ENCODE data around the gene PRDM11.

Gene PRDM11

GRCh38 chr11:45174168-45174835, 27.9 kb downstream of the PRDM11 start:
- DNase-seq (ENCODE audit: low read depth in 2 of 2) = no peak

- DNase-seq (ENCODE audit: low read depth in 2 of 2) = no peak
Observed at GRCh38 chr11:45174963-45175362, 28.5 kb downstream of the PRDM11 start.

- no peak for DNase-seq (ENCODE audit: low read depth in 2 of 2)
Observed at GRCh38 chr11:45176996-45177395, 30.6 kb downstream of the PRDM11 start.

GRCh38 chr11:45178223-45178622, 31.8 kb downstream of the PRDM11 start:
- DNase-seq (ENCODE audit: low read depth in 2 of 2) = no peak

GRCh38 chr11:45178890-45179671, 32.6 kb downstream of the PRDM11 start:
- no peak for DNase-seq (ENCODE audit: low read depth in 2 of 2)

- no peak for DNase-seq (ENCODE audit: low read depth in 2 of 2)
Observed at GRCh38 chr11:45179686-45180178, 33.3 kb downstream of the PRDM11 start.

GRCh38 chr11:45180179-45180847, 33.9 kb downstream of the PRDM11 start:
- DNase-seq (ENCODE audit: low read depth in 2 of 2) = no peak

- peak in 1 of 2 donors; percentile 22 for DNase-seq (ENCODE audit: low read depth in 2 of 2)
Observed at GRCh38 chr11:45180848-45181192, 34.4 kb downstream of the PRDM11 start.

- DNase-seq (ENCODE audit: low read depth in 2 of 2) = no peak
Observed at GRCh38 chr11:45181193-45181888, 34.9 kb downstream of the PRDM11 start.

- DNase-seq (ENCODE audit: low read depth in 2 of 2) = no peak
Observed at GRCh38 chr11:45181889-45182550, 35.6 kb downstream of the PRDM11 start.

GRCh38 chr11:45182902-45183301, 36.5 kb downstream of the PRDM11 start:
- no peak for DNase-seq (ENCODE audit: low read depth in 2 of 2)

GRCh38 chr11:45184640-45185039, 38.2 kb downstream of the PRDM11 start:
- DNase-seq (ENCODE audit: low read depth in 2 of 2) = no peak

GRCh38 chr11:45185228-45185729, 38.8 kb downstream of the PRDM11 start:
- DNase-seq (ENCODE audit: low read depth in 2 of 2) = no peak

GRCh38 chr11:45187375-45187774, 40.9 kb downstream of the PRDM11 start:
- DNase-seq (ENCODE audit: low read depth in 2 of 2) = no peak

GRCh38 chr11:45188127-45188526, 41.7 kb downstream of the PRDM11 start:
- no peak for DNase-seq (ENCODE audit: low read depth in 2 of 2)

GRCh38 chr11:45189230-45189629, 42.8 kb downstream of the PRDM11 start:
- no peak for DNase-seq (ENCODE audit: low read depth in 2 of 2)

GRCh38 chr11:45193695-45194094, 47.3 kb downstream of the PRDM11 start:
- no peak for DNase-seq (ENCODE audit: low read depth in 2 of 2)

GRCh38 chr11:45204761-45205160, 58.3 kb downstream of the PRDM11 start:
- no peak for DNase-seq (ENCODE audit: low read depth in 2 of 2)

- DNase-seq (ENCODE audit: low read depth in 2 of 2) = no peak
Observed at GRCh38 chr11:45205978-45206377, 59.5 kb downstream of the PRDM11 start.

- DNase-seq (ENCODE audit: low read depth in 2 of 2) = no peak
Observed at GRCh38 chr11:45208135-45208534, 61.7 kb downstream of the PRDM11 start.

Measured in stimulated activated CD4-positive, alpha-beta T cell treated with anti-CD3 and anti-CD28 coated beads, Interleukin-4, amount 100 ng/mL, for 48 hours (primary cell).